ENCODE results near the gene FIBP.

Gene FIBP

GRCh38 chr11:65853246-65853979 is 34.9 kb downstream of the FIBP start:
- POLR2A ChIA-PET = interaction anchor here (2.1 kb wide), 1 partner anchor 36 kb away, joined by 14 read pairs; the partner anchor contains the start of genes CCDC85B and FIBP
- DNase-seq (ENCODE audit: extremely low spot score) = no peak
- TF ChIP-seq LEF1 (IDR thresholded peaks at IDR 0.05; ENCODE audit: borderline replicate concordance) = no peak
- CTCF ChIA-PET = no interaction called here

- ChIA-PET POLR2A (interaction anchor here (2.1 to 7.1 kb wide), 2 partner anchors 7 to 36 kb away, joined by 14 to 44 read pairs; partner anchors contain the start of genes CCDC85B, FIBP and MUS81), CTCF (interaction anchor here (0.7 kb wide), 1 partner anchor 14 kb away, joined by 5 read pairs; no protein-coding TSS in a partner anchor)
These were observed 35.6 kb downstream of the FIBP start for GRCh38 chr11:65852508-65853245.

GRCh38 chr11:65851811-65852507 is 36.3 kb downstream of the FIBP start:
- CTCF ChIA-PET = interaction anchor here (0.6 to 3.4 kb wide), 4 partner anchors 8 to 146 kb away, joined by 3 to 19 read pairs (median 4); partner anchors contain the start of gene MUS81
- TF ChIP-seq FOXM1 (IDR thresholded peaks at IDR 0.05; ENCODE audit: borderline replicate concordance) = no peak
- TF ChIP-seq FOXA1 (IDR thresholded peaks at IDR 0.05) = no peak
- TF ChIP-seq BHLHE40 (IDR thresholded peaks at IDR 0.05; ENCODE audit: borderline replicate concordance) = no peak
- no peak for TF ChIP-seq LEF1 (IDR thresholded peaks at IDR 0.05; ENCODE audit: borderline replicate concordance)
- no peak for TF ChIP-seq CTBP1 (IDR thresholded peaks at IDR 0.05; ENCODE audit: borderline replicate concordance)
- no peak for TF ChIP-seq ARNT (IDR thresholded peaks at IDR 0.05)
- TF ChIP-seq NFRKB (IDR thresholded peaks at IDR 0.05) = no peak
- no peak for TF ChIP-seq HDGF (IDR thresholded peaks at IDR 0.05; ENCODE audit: borderline replicate concordance)
- TF ChIP-seq PKNOX1 (IDR thresholded peaks at IDR 0.05) = no peak
- TF ChIP-seq SUZ12 (IDR thresholded peaks at IDR 0.05) = no peak
- TF ChIP-seq FOXK2 (IDR thresholded peaks at IDR 0.05) = no peak
- POLR2A ChIA-PET = interaction anchor here (2.1 to 7.1 kb wide), 3 partner anchors 8 to 37 kb away, joined by 6 to 44 read pairs (median 14); partner anchors contain the start of genes CCDC85B, FIBP and MUS81
- DNase-seq (ENCODE audit: extremely low spot score) = no peak

More at GRCh38 chr11:65852508-65853245, 35.6 kb downstream of the FIBP start:
- DNase-seq (ENCODE audit: extremely low spot score) = no peak
- no peak for TF ChIP-seq ELF4 (IDR thresholded peaks at IDR 0.05)
- TF ChIP-seq FOXM1 (IDR thresholded peaks at IDR 0.05; ENCODE audit: borderline replicate concordance) = no peak
- TF ChIP-seq SUZ12 (IDR thresholded peaks at IDR 0.05) = no peak

GRCh38 chr11:65851083-65851579 is 37.1 kb downstream of the FIBP start:
- DNase-seq (ENCODE audit: extremely low spot score) = peak; percentile 55
- ChIA-PET CTCF (interaction anchor here (1.0 to 3.4 kb wide), 2 partner anchors 9 kb away, joined by 3 to 19 read pairs; partner anchors contain the start of gene MUS81), POLR2A (interaction anchor here (0.6 to 7.1 kb wide), 3 partner anchors 9 to 133 kb away, joined by 3 to 44 read pairs (median 6); partner anchors contain the start of genes FIBP and MUS81)
- TF ChIP-seq ELF4 (IDR thresholded peaks at IDR 0.05) = no peak
- TF ChIP-seq CTBP1 (IDR thresholded peaks at IDR 0.05; ENCODE audit: borderline replicate concordance) = no peak
- TF ChIP-seq BHLHE40 (IDR thresholded peaks at IDR 0.05; ENCODE audit: borderline replicate concordance) = no peak
- no peak for TF ChIP-seq TARDBP (IDR thresholded peaks at IDR 0.05)
- no peak for TF ChIP-seq SP1 (IDR thresholded peaks at IDR 0.05)
- TF ChIP-seq L3MBTL2 (conservative IDR thresholded peaks at IDR 0.05) = no peak
- TF ChIP-seq LEF1 (IDR thresholded peaks at IDR 0.05; ENCODE audit: borderline replicate concordance) = no peak
- TF ChIP-seq SUZ12 (IDR thresholded peaks at IDR 0.05) = no peak
- TF ChIP-seq FOXM1 (IDR thresholded peaks at IDR 0.05; ENCODE audit: borderline replicate concordance) = no peak
- no peak for TF ChIP-seq FOXK2 (IDR thresholded peaks at IDR 0.05)
- TF ChIP-seq ARNT (IDR thresholded peaks at IDR 0.05) = no peak
- TF ChIP-seq FOXA1 (IDR thresholded peaks at IDR 0.05) = no peak
- TF ChIP-seq PKNOX1 (IDR thresholded peaks at IDR 0.05) = no peak
- TF ChIP-seq HDGF (IDR thresholded peaks at IDR 0.05; ENCODE audit: borderline replicate concordance) = no peak

- ChIA-PET CTCF (interaction anchor here (1.1 to 3.4 kb wide), 2 partner anchors 10 to 34 kb away, joined by 3 to 19 read pairs; partner anchors contain the start of gene MUS81), POLR2A (interaction anchor here (0.6 to 7.1 kb wide), 4 partner anchors 10 to 139 kb away, joined by 3 to 44 read pairs (median 6); partner anchors contain the start of genes FIBP, KAT5 and MUS81)
- TF ChIP-seq ELF4 (IDR thresholded peaks at IDR 0.05) = no peak
- no peak for TF ChIP-seq L3MBTL2 (conservative IDR thresholded peaks at IDR 0.05)
- TF ChIP-seq ZNF384 (IDR thresholded peaks at IDR 0.05) = no peak
- no peak for TF ChIP-seq HDGF (IDR thresholded peaks at IDR 0.05; ENCODE audit: borderline replicate concordance)
- TF ChIP-seq TARDBP (IDR thresholded peaks at IDR 0.05) = no peak
- TF ChIP-seq FOXK2 (IDR thresholded peaks at IDR 0.05) = no peak
- TF ChIP-seq LEF1 (IDR thresholded peaks at IDR 0.05; ENCODE audit: borderline replicate concordance) = no peak
- TF ChIP-seq ARNT (IDR thresholded peaks at IDR 0.05) = no peak
- TF ChIP-seq FOXA1 (IDR thresholded peaks at IDR 0.05) = no peak
- no peak for TF ChIP-seq SP1 (IDR thresholded peaks at IDR 0.05)
- no peak for TF ChIP-seq NFRKB (IDR thresholded peaks at IDR 0.05)
- TF ChIP-seq PKNOX1 (IDR thresholded peaks at IDR 0.05) = no peak
- TF ChIP-seq BHLHE40 (IDR thresholded peaks at IDR 0.05; ENCODE audit: borderline replicate concordance) = no peak
- DNase-seq (ENCODE audit: extremely low spot score) = no peak
These were observed 37.8 kb downstream of the FIBP start for GRCh38 chr11:65850217-65851082.

Measured in HEK293T (cell line).